NCI-H1436 treated with DMSO at 0.1 percent for 48 hours (cell line): ENCODE data around the gene SEMA4C.

Source experiments
- DNase-seq: peaks from one replicate; lab custom pipeline; 2025; lab: John Stamatoyannopoulos, UW

The SEMA4C gene

DNA sequence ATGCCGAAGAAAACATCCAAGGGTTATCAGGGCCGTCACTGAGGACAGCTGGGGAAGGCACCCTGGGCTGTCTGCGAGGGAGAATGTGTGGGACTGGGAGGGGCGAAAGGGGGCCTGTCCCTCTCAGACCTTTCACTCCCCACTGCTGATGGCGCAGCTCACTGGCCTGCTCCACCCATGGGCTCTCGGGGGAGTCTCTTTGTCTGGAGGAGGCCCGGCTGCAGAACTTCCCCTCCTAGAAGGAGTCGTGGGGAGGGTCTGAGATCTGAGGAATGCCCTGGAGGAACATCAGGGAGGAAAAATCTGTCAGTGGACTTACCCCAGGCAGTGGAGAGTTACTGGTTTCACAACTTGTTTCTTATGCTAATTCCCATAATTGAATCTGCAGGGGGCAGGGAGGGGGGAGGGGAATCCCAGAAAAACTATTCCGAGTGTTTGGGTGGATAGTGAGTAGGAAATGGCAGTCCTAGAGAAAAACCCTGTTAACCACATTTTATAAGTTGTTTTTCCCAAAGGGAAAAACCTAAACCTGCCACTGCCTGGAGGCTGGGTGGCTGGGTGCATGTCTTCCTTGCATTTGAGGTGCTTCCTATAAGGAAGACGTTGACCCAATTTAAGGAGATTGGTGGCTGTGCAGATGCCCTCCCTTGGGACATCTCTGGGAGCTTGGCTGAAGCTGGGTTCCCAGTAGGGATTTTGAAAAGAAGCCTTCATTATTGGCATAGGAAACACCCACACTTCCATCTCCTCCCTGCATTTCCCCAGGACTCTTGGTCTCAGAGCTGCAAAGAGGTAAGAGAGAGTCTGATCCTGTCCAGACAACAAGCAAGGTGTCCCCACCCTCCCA is 11.7 kb upstream of the SEMA4C start:
- no peak for DNase-seq

DNA sequence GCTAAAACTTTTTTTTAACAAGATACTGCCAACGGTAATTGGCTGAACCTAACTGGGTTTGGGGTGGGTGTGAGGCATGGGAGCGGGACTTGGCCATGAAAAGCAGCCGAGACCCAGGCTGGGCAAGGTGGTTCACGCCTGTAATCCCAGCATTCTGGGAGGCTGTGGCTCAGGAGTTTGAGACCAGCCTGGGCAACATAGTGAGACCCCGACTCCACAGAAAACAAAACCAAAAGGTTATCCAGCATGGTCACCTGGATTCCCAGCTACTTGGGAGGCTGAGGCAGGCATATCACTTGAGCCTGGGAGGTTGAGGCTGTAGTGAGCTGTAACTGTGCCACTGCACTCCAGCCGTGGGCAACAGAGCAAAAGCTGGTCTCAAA is 11.0 kb upstream of the SEMA4C start:
- DNase-seq: no peak

- no peak for DNase-seq
Measured at GRCh38 chr2:96879545-96880040, 9.7 kb upstream of the SEMA4C start.

DNA sequence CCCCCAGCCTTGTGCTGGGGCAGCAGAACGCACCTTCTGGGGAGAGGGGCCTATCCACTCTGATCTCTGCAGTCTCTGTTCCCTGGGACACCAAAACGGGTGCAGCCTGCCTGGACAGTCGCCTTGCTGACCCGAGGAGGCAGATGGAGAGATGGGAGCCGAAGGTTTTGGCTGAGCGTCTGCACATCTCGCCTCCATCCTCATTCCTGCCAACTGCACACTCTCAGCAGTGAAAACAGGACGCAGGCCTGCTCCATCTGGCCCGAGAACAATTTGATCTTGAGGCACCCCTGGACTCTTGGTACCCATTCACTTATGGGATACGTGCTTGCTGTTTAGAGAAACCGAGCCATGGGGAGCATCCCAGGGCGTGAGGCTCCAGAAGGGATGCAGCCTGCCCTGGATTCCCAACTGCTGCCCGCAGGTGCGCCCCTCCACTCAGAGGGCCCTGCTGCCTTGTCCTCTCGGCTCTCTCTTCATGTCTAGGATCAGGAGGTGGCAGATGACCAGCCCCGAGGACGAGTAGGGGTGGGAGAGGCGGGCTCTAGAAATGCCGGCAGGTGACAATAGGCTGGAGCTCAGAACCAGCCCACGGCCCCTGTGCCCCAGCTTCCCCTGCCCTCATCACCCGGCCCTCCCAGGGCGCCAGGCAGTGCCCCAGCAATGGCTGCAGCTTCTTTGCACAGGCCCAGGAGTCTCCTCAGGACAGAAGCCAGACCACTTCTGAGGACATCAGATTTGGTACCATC is 9.1 kb upstream of the SEMA4C start:
- no peak for DNase-seq

DNA sequence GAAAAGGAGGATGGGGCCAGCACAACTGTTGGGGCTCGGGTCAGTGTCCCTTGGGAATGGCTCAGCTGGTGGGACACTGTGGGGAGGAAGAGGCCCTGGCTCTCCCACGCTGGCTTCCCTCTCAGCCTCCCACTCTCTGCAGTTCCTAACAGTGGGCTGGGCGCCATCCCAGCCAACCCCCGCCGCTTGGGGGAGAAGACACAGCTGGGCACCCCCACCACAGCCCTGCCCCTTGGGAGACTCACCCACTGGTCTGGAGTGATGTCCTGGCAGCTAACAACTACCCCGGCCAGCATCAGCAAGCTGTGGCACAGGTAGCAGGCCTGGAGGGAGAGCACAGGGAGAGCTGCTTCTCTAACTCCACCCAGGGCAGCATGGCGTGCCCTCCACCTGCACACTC is 8.3 kb upstream of the SEMA4C start:
- no peak for DNase-seq

GRCh38 chr2:96877631-96878092 is 7.8 kb upstream of the SEMA4C start:
- no peak for DNase-seq

DNA sequence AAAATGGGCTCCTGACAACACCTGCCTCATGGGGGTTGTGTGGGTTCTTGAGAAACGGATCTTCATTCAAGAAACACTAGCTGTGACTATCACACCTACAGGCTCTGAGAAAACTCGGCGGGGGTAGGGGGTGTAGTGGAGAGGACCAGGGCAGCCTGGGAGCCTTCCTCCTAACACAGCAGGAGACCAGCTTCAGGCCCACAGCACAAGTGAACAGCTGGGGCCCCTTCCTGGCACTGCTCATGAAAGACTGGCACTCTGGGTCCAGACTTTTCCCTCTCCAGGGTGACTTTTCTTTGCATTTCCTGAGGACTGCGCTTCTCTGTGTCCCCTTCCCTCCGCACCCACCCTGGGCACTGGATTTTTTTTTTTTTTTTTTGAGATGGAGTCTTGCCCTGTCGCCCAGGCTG is 7.2 kb upstream of the SEMA4C start:
- no peak for DNase-seq

- no peak for DNase-seq
Measured at GRCh38 chr2:96876269-96877041, 6.6 kb upstream of the SEMA4C start.

GRCh38 chr2:96875498-96876268 is 5.8 kb upstream of the SEMA4C start:
- DNase-seq: no peak

DNA sequence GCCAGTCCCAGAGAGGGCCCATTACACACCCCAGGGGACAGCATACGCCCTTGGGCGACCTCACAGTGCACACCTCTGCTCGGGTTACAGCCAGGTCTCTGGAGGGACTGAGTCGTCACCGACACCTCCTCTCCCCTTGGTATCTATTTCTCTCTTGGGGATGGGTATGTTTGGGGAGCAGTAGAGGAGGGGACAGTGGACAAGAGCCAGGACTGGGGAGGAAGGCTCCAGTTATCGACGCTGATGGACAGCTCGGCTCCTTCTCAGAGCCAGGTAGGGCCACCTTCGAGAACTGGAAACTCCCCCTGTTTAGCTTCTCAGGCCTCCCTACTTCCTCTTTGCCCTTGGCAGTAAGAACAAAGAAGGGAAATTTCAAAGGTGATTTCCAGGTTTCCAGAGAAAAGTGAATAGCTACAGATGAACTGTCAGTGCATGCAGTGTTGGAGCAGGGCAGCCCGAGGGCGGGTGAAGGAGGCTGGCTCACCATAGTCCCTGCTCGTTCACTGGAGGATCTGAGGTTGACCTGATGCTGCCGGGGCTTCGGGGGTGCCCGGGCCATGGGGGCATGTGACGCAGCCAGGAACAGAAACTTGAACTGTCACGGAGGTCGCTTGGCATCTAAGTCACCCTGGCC is 4.4 kb upstream of the SEMA4C start:
- no peak for DNase-seq

DNA sequence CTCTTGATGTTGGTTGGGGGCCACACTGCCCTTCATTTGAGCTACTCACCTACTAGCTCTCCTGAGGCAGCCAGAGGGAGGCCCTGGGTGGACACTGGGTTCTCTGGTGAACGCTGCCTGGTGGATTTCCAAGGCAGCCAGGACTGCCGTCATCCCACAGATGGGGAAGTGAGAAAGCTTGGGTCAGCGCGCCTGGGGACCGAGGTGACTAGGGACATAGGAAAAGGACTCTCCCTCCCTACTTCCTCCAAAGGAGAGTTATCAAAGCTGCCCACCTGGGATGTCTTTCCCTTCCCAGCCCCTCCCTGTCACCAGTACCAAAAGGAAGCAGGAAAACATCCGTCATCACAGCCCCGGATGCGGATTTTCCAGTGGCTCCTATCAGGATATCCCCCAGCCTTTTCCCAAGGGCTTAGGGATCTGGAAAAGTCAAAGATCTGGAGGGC is 3.8 kb upstream of the SEMA4C start:
- DNase-seq: no peak

DNA sequence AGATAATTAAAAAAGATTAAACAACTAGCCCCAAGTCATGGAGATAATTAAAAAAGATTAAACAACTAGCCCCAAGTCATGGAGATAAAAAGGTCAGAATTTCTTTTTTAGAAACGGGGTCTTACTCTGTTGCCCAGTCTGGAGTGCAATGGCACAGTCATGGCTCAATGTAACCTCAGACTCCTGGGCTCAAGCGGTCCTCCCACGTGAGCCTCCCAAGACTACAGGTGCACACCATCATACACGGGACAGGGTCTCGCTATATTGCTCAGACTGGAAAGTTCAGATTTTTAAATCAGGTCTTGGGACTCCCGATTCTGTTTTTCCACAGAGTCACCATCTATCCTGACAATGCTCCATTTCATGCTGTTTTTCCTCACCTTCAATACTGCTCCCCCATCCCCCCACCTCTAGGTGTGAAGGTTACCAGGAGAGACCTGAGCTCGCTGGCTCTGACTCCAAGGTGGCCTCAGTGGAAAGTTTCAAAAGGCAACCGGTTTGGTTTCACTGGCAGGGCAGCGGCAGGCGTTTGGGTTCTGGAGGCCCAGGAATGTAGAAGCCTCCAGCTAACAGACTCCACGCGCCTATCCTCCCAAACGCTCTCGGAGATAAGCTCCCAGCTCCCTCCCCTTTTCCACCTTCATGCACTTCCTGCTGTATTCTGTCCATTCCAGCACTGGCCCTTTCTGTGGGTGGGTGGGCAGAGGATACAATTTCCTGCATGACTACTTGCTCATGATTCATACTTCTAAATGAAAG is 2.9 kb upstream of the SEMA4C start:
- DNase-seq: no peak

DNA sequence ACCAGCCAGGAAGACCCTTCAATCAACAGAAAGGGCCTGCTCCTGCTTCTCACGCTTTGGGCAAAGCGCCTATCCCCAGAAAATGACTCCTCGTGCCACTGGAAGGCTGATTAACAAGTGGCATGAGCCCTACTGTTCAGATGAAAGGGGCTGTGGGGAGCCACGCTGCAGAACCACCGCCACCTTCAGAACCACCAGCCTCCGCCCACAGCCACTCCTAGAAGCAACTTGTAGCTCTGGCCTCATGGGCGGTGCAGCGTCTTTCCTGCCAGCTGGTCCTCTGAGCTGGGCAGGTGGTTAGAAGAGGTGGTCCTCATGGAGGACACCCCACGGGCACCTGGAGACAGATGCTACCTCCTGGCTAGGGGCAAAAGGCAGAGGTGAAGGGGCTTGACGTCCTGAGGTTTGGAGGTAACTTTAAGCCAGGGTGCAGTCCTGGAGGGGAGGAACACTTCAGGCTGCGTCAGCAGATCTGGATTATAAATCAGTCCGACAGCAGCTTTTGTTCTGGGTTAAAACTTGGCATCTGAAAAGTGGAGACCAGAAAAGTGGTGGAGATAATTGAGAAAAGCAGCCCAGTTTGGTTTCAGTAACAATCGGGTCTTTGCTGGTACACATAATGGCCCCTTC is 861 bp upstream of the SEMA4C start:
- DNase-seq: no peak

GRCh38 chr2:96869281-96869821 is 529 bp downstream of the SEMA4C start:
- no peak for DNase-seq

GRCh38 chr2:96868555-96869280 is 1.2 kb downstream of the SEMA4C start:
- DNase-seq: no peak

GRCh38 chr2:96867756-96868554 is 1.9 kb downstream of the SEMA4C start:
- no peak for DNase-seq

GRCh38 chr2:96866986-96867755 is 2.7 kb downstream of the SEMA4C start:
- DNase-seq: no peak
